Neural progenitor cell (in vitro differentiated cells): ENCODE data around the gene ACBD6. TPM values are rescaled to one million over a fixed set of nuclear protein-coding genes. Genes with fewer than 3 reads are reported as not detected.
A peak's percentile ranks its signal among the peaks of the same experiment; 100 is the strongest.

Source experiments
- DNase-seq: peaks from one replicate; pipeline ENCODE4 v3.0.0-alpha.2; 2016; ENCODE audit warnings: low spot score
- H2AFZ ChIP-seq: fragments of 200-600 bp; sonication (generic); replicated peaks from 2 replicates; pipeline ENCODE4 v1.6.1; 2016; ENCODE audit warnings: antibody characterized with exemption
- H3F3A ChIP-seq: fragments of 200-600 bp; sonication (generic); 2 replicates; pipeline ENCODE4 v1.6.1; 2016; ENCODE audit warnings: antibody characterized with exemption, low read depth
- H3K27ac ChIP-seq: fragments of 200-600 bp; sonication (generic); 2 replicates; pipeline ENCODE4 v1.5.1; 2016; ENCODE audit warnings: mild to moderate bottlenecking
- H3K27me3 ChIP-seq: fragments of 200-600 bp; sonication (generic); 2 replicates; pipeline ENCODE4 v1.6.1; 2016; ENCODE audit warnings: mild to moderate bottlenecking, moderate library complexity
- H3K36me3 ChIP-seq: fragments of 200-600 bp; sonication (generic); 2 replicates; pipeline ENCODE4 v1.5.1; 2016
- H3K4me1 ChIP-seq: fragments of 200-600 bp; sonication (generic); 2 replicates; pipeline ENCODE4 v1.6.1; 2016; ENCODE audit warnings: mixed run types
- H3K4me2 ChIP-seq: fragments of 200-600 bp; sonication (generic); 2 replicates; pipeline ENCODE4 v1.6.1; 2016
- H3K4me3 ChIP-seq: fragments of 200-600 bp; sonication (generic); 2 replicates; pipeline ENCODE4 v1.5.1; 2016
- H3K79me2 ChIP-seq: fragments of 200-600 bp; sonication (generic); 2 replicates; pipeline ENCODE4 v1.6.1; 2016; ENCODE audit warnings: low read depth
- H3K9ac ChIP-seq: fragments of 200-600 bp; sonication (generic); 2 replicates; pipeline ENCODE4 v1.6.1; 2016
- H3K9me3 ChIP-seq: fragments of 200-600 bp; sonication (generic); 2 replicates; pipeline ENCODE4 v1.5.1; 2016; ENCODE audit warnings: low read depth
- H4K20me1 ChIP-seq: fragments of 200-600 bp; sonication (generic); 2 replicates; pipeline ENCODE4 v1.6.1; 2016; ENCODE audit warnings: low read depth
- H3K27ac Mint-ChIP-seq: 3 replicates; pipeline ENCODE4 v1.8.0; 2021; ENCODE audit warnings: mixed read lengths
- H3K27me3 Mint-ChIP-seq: 2 replicates; pipeline ENCODE4 v1.8.0; 2022; ENCODE audit warnings: low read depth, mild to moderate bottlenecking, inconsistent platforms, moderate library complexity, mixed read lengths; ENCODE audit not compliant: insufficient read depth
- H3K36me3 Mint-ChIP-seq: 3 replicates; pipeline ENCODE4 v1.8.0; 2021; ENCODE audit warnings: mixed read lengths
- H3K4me1 Mint-ChIP-seq: 3 replicates; pipeline ENCODE4 v1.8.0; 2021; ENCODE audit warnings: mixed read lengths
- H3K4me3 Mint-ChIP-seq: 3 replicates; pipeline ENCODE4 v1.8.0; 2021; ENCODE audit warnings: mild to moderate bottlenecking, moderate library complexity, mixed read lengths
- H3K9me3 Mint-ChIP-seq: 3 replicates; pipeline ENCODE4 v1.8.0; 2020; ENCODE audit warnings: mixed read lengths
- EZH2 ChIP-seq: fragments of 200-600 bp; sonication (generic); IDR thresholded peaks from 2 replicates; pipeline ENCODE4 v1.6.1; 2017; ENCODE audit warnings: antibody characterized with exemption, mild to moderate bottlenecking, moderate library complexity
- EZH2phosphoT487 ChIP-seq: fragments of 200-600 bp; sonication (generic); IDR thresholded peaks from 2 replicates; pipeline ENCODE4 v1.6.1; 2017; ENCODE audit warnings: antibody characterized with exemption
- total RNA-seq: library from RNA; depleted of rRNA; stranded (reverse); fragments of >200 nt; gene quantifications from 2 replicates; pipeline ENCODE4 v1.2.3, GENCODE V29; 2015; ENCODE audit warnings: low replicate concordance
- TF ChIP-seq, protein P1 (sequence below): fragments of 200-600 bp; sonication (generic); IDR thresholded peaks from 2 replicates; pipeline ENCODE4 v1.5.1; 2017; ENCODE audit warnings: antibody characterized with exemption, mild to moderate bottlenecking

ACBD6 gene
- total RNA-seq, 1 donor from 2014 or later: 36.8 TPM

DNA sequence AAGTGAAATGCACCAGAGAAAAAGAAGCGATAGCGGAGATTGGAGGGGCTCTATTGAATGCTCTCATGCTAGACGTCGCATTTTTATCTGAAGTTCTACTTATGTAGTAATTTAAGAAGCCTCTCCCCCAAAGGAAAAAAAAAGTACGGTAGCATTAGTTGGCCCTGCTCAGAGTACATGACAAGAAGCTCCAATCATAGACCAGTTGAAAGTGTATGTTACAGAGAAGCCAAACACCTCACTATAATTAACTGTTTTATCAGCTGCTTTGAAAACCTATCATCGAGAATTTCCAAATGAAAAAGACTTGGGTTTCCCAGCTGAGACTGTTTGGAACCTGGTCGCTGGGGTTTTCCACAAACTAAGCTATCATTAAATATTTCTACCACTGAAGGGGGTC lies 36.8 kb upstream of the ACBD6 start:
- H4K20me1 ChIP-seq: no peaks in the 10 kb centered on the region
- Mint-ChIP-seq H3K4me3 (no peak overlapping the region), H3K9me3 (no peaks in the 10 kb centered on the region), H3K27ac (no peak overlapping the region), H3K4me1 (peaks cover 38% of the 10 kb centered on the region), H3K36me3 (no peaks in the 10 kb centered on the region), H3K27me3 (peaks cover 6% of the 10 kb centered on the region)
- H3K27me3 ChIP-seq: no peaks in the 10 kb centered on the region
- H3K79me2 ChIP-seq: no peaks in the 10 kb centered on the region
- H3K9me3 ChIP-seq: no peaks in the 10 kb centered on the region
- H3K4me1 ChIP-seq: peaks cover 9% of the 10 kb centered on the region
- no peak overlapping the region for H3K27ac ChIP-seq
- no peaks in the 10 kb centered on the region for H3F3A ChIP-seq
- no peaks in the 10 kb centered on the region for H3K36me3 ChIP-seq
- H3K4me2 ChIP-seq: no peak overlapping the region
- TF ChIP-seq EZH2 (no peak), EZH2phosphoT487 (no peak)
- TF ChIP-seq, protein P1, sequence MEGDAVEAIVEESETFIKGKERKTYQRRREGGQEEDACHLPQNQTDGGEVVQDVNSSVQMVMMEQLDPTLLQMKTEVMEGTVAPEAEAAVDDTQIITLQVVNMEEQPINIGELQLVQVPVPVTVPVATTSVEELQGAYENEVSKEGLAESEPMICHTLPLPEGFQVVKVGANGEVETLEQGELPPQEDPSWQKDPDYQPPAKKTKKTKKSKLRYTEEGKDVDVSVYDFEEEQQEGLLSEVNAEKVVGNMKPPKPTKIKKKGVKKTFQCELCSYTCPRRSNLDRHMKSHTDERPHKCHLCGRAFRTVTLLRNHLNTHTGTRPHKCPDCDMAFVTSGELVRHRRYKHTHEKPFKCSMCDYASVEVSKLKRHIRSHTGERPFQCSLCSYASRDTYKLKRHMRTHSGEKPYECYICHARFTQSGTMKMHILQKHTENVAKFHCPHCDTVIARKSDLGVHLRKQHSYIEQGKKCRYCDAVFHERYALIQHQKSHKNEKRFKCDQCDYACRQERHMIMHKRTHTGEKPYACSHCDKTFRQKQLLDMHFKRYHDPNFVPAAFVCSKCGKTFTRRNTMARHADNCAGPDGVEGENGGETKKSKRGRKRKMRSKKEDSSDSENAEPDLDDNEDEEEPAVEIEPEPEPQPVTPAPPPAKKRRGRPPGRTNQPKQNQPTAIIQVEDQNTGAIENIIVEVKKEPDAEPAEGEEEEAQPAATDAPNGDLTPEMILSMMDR: no peak
- H3K4me3 ChIP-seq: no peak overlapping the region
- no peak for DNase-seq
- no peak overlapping the region for H2AFZ ChIP-seq
- no peak overlapping the region for H3K9ac ChIP-seq

- DNase-seq: no peak
- no peaks in the 10 kb centered on the region for H3F3A ChIP-seq
- no peaks in the 10 kb centered on the region for H4K20me1 ChIP-seq
- Mint-ChIP-seq H3K4me3 (no peak overlapping the region), H3K9me3 (no peaks in the 10 kb centered on the region), H3K27ac (peak overlapping the region; percentile 68), H3K27me3 (peaks cover 6% of the 10 kb centered on the region), H3K36me3 (no peaks in the 10 kb centered on the region), H3K4me1 (peaks cover 28% of the 10 kb centered on the region)
- H3K36me3 ChIP-seq: no peaks in the 10 kb centered on the region
- H3K9ac ChIP-seq: no peak overlapping the region
- H3K4me1 ChIP-seq: peaks cover under 1% of the 10 kb centered on the region
- TF ChIP-seq, protein P1: no peak
- TF ChIP-seq EZH2 (no peak), EZH2phosphoT487 (no peak)
- H2AFZ ChIP-seq: peak overlapping the region; percentile 52
- H3K27me3 ChIP-seq: no peaks in the 10 kb centered on the region
- H3K4me2 ChIP-seq: no peak overlapping the region
- H3K4me3 ChIP-seq: no peak overlapping the region
- H3K9me3 ChIP-seq: no peaks in the 10 kb centered on the region
- no peaks in the 10 kb centered on the region for H3K79me2 ChIP-seq
- no peak overlapping the region for H3K27ac ChIP-seq
Measured at GRCh38 chr1:180536821-180537372, 34.5 kb upstream of the ACBD6 start.

- Histone ChIP-seq H3K4me2 (no peak overlapping the region), H3K4me3 (no peak overlapping the region), H3K27ac (no peak overlapping the region), H4K20me1 (no peaks in the 10 kb centered on the region), H3K4me1 (no peaks in the 10 kb centered on the region), H3K36me3 (no peaks in the 10 kb centered on the region), H3F3A (no peaks in the 10 kb centered on the region), H3K9ac (no peak overlapping the region), H3K9me3 (no peaks in the 10 kb centered on the region), H2AFZ (no peak overlapping the region), H3K27me3 (no peaks in the 10 kb centered on the region), H3K79me2 (no peaks in the 10 kb centered on the region)
- Mint-ChIP-seq H3K4me1 (peaks cover 22% of the 10 kb centered on the region), H3K36me3 (no peaks in the 10 kb centered on the region), H3K27ac (peak overlapping the region; percentile 19), H3K4me3 (no peak overlapping the region), H3K9me3 (no peaks in the 10 kb centered on the region), H3K27me3 (peaks cover 9% of the 10 kb centered on the region)
- TF ChIP-seq EZH2phosphoT487 (no peak), EZH2 (no peak)
- TF ChIP-seq, protein P1: no peak
- DNase-seq: no peak
Measured at GRCh38 chr1:180535418-180535999, 33.1 kb upstream of the ACBD6 start.
